GM21529 (cell line): ENCODE data around the gene FYCO1.
"Not testable (repeated sequence)": the region's sequence is repeated elsewhere in the genome, so short reads cannot be mapped to it uniquely, and the experiment has no call there.

Experiments
- ATAC-seq: cut with Tn5 transposase; IDR thresholded peaks from one replicate; pipeline ENCODE4 v1.9.1; 2021; ENCODE audit not compliant: unreplicated experiment

FYCO1 gene

DNA sequence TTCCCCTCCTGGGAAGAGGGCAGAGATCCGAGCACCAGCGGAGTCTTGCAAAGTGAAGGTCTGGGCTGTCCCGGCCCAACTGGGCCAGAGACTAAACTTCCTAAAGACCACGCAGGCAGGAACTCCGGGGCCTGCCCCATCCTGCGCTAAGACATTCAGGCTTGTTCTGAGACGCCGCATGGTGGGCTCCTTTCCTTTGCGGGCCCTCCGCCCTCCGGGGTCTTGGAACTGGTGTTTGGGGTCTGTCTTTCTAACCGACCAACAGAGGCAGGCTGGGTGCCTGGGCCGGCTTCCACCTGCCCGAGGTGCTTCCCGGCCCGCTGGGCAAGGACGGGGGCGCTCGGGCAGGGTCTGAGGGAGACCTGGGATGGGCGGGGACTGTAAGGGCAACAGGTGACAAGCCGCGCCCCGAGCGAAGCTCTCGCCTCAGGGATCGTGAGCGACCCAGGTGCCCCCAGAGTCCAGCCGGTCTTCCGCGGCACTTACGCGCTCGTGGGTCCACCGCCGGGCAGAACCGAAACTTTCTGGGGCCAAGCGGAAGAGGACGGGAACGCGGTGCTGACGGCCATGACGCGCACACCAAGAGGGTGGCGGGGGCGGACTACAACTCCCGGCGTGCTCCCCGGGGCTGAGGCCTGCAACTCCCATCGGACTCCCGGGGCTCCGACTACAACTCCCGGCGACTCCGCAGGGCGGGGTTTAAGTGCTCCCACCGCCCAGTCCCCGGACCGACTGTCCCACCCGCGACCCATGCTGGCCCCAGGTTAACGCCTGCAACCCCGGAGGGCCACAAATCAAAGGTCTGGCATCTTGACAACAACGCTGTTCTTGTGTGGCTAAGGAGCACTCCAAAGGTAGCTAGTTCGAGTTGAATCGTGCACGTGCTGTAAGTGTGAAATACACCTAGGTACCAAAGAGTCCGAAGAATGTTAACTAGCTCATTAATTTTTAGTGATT, at the start of gene FYCO1:
Gene FYCO1, minus strand, starts transcription at position 589 of the 957 bp plus-strand sequence. CDS start 10,914 bp downstream, outside the sequence.
- peak; percentile 94 for ATAC-seq

DNA sequence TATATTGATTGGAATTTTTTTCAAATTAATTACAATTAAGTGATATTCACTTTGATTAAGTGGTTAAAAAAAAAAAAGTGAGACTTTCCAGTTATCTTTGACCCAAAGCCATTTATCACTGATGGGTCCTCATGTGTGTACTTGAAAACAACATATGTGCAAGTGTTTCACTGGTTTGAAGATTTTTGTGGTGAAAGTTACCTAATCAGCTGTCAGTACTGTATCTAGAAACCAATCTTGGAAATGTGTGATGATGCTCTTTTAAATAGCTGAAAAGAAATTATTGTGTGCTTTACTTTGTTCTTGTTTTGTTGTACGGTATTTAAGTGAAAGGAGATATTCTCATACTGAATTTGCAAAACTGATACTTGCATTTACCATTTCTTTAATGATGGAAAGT, 43.3 kb upstream of the FYCO1 start:
- ATAC-seq: no peak

DNA sequence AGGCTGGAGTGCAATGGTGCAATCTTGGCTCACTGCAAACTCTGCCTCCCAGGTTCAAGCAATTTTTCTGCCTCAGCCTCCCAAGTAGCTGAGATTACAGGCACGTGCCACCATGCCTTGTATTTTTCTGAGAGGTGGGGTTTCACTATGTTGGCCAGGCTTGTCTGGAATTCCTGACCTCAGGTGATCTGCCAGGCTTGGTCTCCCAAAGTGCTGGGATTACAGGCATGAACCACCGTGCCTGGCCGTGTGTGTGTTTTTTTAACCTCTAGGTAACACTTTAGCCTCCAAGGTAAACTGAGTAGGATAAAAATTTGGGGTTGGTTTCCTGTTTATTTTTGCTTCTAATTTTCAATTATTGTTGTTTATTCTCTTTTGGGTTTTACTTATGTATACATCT, 42.4 kb upstream of the FYCO1 start:
- ATAC-seq: not testable (repeated sequence)

DNA sequence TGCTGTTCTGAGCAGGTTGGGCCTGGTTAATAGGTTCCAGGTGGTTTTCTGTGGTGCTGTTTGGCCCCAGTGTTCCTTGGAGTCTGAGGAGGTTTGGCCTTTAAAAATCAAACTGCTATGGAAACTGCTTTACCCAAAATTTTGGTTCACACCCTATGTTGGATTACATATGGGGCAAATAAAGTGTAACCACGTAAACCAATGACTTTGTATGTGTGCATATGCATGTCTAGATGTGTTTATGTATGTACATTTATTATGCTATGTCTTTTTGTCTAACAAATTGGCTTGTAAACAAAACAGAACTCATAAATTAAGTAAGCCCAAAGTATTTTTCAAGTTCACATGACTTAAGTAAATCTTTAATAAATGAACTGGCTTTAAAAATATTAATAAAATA, 40.6 kb upstream of the FYCO1 start:
- ATAC-seq: no peak

DNA sequence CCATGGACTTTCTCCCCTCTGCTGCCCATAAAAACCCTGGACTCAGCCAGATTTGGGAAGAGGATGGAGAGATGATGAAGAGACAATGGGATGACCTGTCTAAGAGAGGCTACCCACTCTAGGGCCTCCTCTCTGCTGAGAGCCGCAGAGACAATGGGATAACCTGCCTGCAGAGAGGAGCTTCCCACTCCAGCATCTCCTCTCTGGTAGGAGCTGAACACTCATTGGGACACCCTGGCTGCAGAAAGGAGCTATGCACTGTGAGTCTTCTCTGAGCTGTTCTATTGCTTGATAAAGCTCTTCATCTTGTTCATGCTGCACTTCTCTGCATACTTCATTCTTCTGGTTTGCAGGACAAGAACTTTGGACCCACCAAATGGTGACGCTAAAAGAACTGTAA, 36.1 kb upstream of the FYCO1 start:
- no peak for ATAC-seq

DNA sequence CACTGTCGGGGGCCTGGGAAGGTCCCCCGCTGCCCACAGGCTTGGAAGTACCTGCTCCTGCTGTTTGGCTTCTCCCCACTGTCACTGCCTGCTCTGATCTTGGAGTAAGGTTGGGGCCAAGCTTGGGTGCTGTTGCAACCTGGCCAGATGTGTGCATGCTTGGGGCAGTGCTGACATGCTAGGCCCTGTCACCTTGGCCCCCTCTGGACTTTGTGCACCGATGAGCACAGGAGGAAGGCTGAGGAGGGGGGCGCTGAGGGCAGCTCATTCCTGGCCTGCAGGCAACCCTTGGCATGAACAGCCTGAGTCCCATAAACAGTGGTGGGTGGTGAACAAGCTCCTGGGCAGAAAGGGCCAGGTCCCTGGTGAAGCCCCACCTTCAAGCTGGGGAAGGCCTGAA, 35.6 kb upstream of the FYCO1 start:
- ATAC-seq: no peak

DNA sequence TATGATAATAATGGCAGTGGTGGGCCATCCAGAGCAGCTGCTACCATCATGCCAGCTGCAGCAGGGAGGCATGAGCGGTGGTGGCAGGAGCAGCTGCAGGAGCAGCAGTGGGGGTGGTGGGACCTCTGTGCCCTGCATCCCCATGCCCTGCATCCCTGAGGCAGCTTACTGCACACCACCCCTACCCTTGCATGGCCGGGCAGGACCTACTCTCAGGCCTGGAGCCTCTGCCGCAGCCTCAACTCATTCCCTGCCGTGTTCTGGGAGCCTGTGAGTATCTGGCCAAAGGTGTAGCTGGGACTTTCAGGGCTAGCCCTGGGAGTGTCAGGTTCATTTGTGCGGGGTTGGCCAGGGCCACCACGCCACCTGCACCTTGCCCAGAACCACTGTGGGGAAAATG, 35.0 kb upstream of the FYCO1 start:
- no peak for ATAC-seq

DNA sequence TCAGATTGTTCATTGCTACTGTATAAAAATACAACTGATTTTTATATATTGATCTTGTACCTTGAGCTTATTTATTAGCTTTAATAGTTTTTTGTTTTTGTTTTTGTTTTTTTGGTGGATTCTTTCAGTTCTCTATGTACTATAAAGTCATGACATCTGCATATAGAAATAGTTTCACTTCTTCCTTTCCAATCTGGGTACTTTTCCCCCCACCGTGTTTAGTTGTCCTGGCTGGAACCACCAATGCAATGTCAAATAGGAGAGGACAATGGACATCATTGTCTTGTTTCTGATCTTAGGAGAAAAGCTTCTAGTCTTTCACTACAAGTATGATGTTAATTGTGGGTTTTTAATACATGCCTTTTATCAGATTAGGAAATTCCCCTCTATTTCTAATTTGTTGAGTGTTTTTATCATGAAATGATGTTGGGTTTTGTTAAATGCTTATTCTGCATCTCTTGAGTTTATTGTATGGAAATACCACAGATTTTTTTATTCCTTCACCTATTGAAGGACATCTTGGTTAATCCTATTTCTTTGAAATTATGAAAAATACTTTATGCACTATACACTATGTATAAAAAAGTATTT, 34.4 kb upstream of the FYCO1 start:
- peak; percentile 49 for ATAC-seq

DNA sequence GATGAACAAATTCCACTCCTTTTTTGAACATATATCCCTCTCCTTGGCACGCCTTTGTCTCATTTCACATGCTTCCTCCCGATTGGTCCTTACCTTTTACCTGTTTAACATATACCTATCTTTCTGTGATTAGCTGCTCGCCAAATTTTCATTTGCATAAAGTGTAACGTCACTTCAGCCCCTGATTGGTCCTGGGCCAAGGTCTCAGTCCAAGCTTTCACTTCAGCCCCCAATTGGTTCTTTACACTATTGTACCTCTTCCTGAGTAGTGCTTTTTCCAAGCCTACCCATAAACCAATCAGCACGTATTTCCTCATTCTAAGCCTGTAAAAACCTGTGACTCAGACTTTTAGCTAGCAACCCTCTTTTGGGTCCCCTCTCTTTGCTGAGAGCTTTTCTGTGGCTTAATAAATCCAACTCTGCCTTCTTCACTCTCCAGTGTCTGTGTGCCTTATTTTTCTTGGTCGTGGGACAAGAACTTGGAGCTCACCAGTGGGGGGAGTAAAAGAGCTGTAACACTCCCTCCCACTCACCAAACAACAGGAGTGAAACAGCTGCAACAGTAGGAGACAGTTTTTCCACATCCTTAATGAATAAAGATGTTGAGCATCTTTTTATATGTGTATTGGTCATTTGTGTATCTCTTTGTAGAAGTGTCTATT, 32.2 kb upstream of the FYCO1 start:
- no peak for ATAC-seq

DNA sequence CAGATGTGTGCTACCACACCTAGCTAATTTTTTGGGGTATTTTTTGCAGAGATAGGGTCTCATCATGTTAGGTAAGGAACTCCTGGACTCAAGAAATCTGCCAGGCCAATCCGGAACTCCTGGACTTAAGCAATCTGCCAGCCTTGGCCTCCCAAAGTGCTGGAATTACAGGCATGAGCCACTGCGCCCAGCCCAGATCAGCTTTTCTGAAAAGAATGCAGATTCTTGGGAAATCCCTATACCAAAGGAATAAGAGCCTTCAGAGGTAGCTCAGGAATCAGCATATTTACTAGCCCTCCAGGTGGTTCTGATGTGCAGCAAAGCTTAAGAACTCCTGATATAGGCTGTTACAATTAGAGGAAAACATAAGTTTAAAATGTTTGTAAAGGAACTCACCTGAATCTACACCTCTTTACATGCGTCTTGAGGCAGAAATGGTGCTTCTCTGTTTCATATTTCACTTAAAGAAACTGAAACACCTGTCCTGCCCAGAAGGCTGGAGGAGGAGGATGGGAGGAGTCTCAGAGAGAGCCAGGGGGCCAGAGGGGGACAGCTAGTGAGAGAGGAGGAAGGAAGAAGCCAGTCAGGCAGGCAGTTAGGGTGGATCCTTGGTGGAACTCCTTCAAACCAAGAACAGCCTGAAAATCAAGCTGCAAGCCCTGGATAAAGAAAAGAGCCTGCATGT, 31.5 kb upstream of the FYCO1 start, which contains the start of gene XCR1:
Gene XCR1, minus strand, starts transcription at position 463 of the 685 bp plus-strand sequence. CDS start 5,536 bp downstream, outside the sequence.
- no peak for ATAC-seq

DNA sequence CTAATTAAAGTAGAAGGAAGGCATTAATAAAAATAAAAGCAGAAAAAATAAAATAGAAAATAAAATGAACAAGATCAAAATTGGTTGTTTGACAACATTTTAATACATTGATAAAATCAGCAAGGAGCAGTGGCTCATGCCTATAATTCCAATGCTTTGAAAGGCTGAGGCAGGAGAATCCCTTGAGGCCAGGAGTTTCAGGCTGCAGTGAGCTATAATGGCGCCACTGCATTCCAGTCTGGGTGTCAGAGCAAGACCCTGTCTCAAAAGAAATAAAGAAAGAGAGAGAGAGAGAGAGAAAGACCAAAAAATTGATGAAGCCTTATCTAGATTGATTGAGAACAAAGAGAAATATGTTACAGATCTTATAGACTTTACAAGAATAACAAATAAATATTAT, 29.5 kb upstream of the FYCO1 start:
- ATAC-seq: no peak

DNA sequence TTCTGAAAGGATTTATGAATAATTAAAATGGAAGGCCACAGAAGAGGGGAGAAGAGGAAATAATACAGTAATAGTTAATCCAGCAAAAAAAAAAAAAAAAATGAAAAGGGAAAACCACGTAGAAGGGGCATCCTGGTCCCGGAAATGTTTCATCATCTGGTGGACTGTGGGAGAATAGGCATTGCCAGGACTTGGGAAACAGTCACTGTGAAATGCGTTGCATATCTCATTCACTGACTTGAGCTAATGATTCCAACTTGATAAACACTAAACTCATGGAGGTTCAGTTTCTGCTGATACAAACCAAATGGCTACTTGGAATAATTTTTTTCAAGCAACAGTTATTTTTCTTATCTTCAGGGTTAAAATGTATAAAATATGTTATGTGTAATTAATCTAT, 28.5 kb upstream of the FYCO1 start:
- no peak for ATAC-seq

DNA sequence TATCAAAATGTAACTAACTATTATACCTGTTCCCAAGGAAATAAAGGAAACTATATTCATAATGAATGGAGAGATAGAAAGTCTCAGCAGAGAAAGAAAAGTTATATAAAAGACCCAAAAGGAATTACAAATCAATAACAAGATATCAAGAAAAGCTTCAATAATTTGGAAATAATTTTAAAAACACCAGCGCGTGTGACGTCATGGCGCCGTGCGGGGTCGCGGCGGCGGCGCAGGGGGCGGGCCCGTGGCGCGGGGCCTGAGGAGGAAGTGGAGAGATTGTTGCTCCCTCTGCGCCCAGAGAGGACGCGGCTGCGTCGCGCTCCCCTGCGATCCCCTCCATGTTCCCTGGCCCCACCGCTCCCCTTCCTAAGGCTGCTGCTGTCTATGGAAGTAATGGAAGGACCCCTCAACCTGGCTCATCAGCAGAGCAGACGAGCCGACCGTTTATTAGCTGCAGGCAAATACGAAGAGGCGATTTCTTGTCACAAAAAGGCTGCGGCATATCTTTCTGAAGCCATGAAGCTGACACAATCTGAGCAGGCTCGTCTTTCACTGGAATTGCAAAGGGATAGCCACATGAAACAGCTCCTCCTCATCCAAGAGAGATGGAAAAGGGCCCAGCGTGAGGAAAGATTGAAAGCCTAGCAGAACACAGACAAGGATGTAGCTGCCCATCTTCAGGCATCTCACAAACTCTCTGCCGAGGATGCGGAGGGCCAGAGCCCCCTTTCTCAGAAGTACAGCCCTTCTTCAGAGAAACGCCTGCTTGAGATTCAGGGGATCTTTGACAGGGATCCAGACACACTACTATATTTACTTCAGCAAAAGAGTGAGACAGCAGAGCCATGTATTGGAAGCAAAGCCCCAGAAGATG, 27.5 kb upstream of the FYCO1 start:
- ATAC-seq: no peak

DNA sequence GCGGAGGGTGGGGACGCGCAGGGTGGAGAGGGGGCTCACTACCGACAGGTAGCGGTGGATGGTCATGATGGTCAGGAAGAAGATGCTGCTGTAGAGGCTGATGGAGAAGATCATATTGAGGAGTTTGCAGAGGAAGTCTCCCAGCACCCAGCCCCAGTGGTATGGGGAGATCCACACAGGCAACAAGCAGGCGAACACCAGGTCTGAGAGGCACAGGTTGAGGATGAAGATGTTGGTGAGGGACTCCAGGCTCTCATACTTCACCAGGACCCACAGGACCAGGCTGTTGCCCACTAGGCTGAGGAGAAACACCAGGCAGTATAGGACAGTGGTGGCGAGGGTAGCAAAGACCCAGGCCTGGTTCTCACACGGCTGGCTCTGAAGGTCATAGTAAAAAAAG, 25.9 kb upstream of the FYCO1 start:
- no peak for ATAC-seq

DNA sequence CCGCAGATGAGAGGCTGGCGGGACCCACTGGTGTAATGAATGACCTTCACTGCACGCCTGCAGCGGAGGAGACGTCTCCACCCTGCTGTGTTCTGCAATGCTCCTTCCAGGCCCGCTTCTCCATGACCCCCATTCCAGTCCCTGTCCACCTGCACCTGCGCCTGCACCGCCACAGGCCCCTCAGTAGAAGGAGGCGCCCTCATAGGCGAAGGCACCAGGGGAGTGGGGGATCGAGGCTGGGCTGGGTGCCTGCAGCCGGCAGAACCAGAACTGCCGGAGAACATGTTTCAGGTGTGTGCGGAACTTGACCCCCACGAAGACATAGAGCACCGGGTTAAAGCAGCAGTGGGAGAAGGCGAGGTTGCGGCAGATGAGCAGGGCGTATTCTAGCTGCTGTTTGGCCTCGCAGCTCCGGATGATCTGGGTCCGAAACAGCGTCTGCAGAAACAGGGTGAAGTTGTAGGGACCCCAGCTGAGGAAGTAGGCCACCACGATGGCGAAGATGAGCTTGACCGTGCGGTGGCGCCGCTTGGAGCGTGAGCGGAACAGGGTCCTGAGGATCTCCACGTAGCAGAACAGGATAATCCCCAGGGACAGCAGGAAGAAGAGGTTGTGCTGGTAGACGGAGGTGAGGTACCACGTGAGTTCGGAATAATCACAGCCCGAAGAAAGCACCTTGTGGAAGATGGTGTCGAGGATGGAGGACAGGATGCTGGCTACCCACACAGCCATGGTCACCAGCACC, 25.3 kb upstream of the FYCO1 start:
- ATAC-seq: no peak

DNA sequence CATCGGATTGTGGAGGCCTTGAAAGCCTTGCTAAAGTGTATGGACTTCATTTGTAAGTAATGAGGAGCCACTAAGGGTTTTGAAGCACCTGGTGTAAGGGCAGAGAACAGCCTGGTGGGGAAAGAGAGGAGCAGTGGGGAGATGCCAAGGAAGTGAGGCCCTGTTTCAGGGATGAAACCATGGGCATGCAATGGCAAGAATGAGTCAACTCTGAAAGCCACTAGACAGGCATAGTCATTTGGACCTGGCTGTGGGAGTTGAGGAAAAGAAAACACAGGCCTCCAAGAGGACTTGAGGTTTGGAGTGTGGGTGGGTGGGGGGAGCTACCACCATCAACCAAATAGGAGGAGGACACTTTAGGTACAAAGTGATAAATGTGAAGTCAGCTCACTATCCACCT, 24.1 kb upstream of the FYCO1 start:
- no peak for ATAC-seq

DNA sequence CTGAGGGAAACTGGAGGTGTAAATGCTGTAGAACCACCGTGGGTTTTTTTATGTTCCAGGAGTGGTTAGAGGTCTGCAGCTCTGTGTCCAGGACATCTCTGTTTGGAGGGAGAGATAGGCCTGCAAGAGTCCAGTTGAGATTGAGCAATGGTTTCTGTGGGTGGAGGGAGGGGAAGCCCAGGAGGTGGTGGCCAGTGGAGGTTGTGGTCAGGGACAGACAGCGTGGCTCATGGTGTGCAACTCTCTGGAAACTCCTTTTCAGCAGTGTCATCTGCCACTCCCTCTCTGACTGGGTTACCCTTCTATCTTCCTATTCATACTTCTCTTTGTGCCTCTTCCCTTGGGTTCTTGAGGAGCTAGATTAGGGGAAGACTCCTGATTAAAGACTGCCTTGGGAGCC, 22.1 kb upstream of the FYCO1 start:
- no peak for ATAC-seq

DNA sequence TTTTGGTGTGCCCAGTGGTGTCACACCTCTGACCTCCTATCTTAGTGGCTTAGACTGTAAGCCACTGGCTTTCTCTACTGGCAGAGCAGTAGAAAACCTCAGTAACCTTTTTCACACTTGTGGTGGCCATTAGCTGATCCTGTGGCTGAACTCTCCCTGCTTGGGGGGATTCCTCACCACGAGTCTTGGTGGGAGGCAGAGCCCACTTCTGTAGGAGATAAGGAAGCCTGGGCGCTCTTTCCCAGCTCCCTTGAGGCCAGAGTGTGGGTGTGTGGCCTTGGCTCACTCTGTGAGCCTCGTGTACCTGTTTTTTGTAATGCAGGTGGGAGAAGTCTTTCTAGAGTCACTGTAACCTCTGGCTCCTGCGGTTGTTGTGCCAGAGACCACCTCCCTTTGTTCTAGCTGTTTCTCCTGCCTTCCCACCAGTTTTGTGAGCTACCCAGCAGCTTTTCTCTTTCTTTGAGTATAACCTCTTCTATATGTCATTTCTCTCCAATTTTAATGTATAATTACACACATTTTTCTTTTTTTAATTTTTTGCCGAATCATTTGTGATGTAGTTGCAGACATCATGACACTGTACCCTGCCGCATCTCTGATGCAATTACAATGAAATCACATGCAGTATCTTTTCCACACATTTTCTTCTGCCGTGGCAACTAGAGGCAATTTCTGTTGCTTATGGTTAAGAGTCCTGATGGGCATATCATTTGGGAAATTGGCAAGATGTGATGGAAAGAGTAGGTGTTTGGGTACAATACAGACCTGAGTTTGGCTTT, 17.9 kb upstream of the FYCO1 start:
- no peak for ATAC-seq

DNA sequence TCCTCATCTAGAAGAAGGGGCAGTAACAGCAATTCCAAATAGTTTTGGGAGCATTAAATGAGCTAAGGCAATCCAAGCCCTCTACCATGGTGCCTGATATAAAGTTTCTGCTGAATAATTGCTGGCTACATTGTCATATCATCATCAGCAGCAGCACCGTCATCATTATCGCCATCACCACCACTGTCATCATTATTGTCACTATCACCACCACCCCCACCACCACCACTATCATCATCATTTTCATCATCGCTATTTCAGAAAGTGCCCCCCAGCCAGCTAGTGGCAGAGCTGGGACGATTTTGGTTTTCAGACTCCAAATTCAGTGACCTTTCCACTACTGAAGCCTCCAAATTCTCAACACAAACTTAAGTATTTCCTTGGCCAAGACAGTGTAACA, 16.6 kb upstream of the FYCO1 start:
- no peak for ATAC-seq
